Measurements from ENCODE around the gene PHETA2.
A peak's percentile ranks its signal among the peaks of the same experiment; 100 is the strongest.

DNA sequence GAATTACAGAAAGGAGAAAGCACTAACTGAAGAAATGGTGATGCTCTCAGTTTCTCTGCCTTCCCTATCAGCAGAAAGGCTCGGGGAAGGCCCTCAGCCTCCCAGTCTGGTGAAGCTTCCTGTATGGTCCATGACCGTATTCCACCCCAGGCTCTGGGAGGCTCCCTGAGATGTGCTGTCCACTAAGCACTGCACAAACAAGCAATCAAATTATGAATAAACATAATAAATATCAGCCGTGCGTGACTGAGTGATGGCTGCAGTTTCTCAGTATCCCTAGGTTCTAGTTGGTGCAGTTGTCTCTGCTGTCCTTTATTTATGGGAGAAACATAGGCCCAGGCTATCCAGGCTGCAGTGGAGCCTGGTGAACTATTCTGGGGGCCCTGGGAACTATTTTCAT is 9.1 kb downstream of the PHETA2 start:
- TF ChIP-seq, protein P1, sequence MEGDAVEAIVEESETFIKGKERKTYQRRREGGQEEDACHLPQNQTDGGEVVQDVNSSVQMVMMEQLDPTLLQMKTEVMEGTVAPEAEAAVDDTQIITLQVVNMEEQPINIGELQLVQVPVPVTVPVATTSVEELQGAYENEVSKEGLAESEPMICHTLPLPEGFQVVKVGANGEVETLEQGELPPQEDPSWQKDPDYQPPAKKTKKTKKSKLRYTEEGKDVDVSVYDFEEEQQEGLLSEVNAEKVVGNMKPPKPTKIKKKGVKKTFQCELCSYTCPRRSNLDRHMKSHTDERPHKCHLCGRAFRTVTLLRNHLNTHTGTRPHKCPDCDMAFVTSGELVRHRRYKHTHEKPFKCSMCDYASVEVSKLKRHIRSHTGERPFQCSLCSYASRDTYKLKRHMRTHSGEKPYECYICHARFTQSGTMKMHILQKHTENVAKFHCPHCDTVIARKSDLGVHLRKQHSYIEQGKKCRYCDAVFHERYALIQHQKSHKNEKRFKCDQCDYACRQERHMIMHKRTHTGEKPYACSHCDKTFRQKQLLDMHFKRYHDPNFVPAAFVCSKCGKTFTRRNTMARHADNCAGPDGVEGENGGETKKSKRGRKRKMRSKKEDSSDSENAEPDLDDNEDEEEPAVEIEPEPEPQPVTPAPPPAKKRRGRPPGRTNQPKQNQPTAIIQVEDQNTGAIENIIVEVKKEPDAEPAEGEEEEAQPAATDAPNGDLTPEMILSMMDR (IDR thresholded peaks at IDR 0.05), result no peak
- no peak for TF ChIP-seq POLR2A (IDR thresholded peaks at IDR 0.05)
- TF ChIP-seq POLR2AphosphoS5 (IDR thresholded peaks at IDR 0.05), result peak; percentile 76
